HG03432 (cell line): ENCODE data around the gene MOCS2.

Experiments used
- ATAC-seq: cut with Tn5 transposase; IDR thresholded peaks from one replicate; pipeline ENCODE4 v1.9.1; 2021; ENCODE audit warnings: mild to moderate bottlenecking, moderate library complexity; ENCODE audit not compliant: unreplicated experiment

Gene MOCS2

GRCh38 chr5:53095931-53096525, 13.5 kb downstream of the MOCS2 start:
- peak; percentile 82 for ATAC-seq

- ATAC-seq, result no peak
Measured at GRCh38 chr5:53095217-53095616, 14.3 kb downstream of the MOCS2 start.

- ATAC-seq, result no peak
Measured at GRCh38 chr5:53092242-53092641, 17.3 kb downstream of the MOCS2 start.

GRCh38 chr5:53091289-53091688, 18.3 kb downstream of the MOCS2 start:
- no peak for ATAC-seq

- ATAC-seq, result no peak
Measured at GRCh38 chr5:53090229-53090628, 19.3 kb downstream of the MOCS2 start.

- peak; percentile 96 for ATAC-seq
Measured at GRCh38 chr5:53089481-53089991, 20.0 kb downstream of the MOCS2 start.

- ATAC-seq, result no peak
Measured at GRCh38 chr5:53087621-53088121, 21.9 kb downstream of the MOCS2 start.

GRCh38 chr5:53087171-53087570, 22.4 kb downstream of the MOCS2 start:
- no peak for ATAC-seq

- no peak for ATAC-seq
Measured at GRCh38 chr5:53084546-53085255, 24.9 kb downstream of the MOCS2 start.

GRCh38 chr5:53083927-53084326, 25.6 kb downstream of the MOCS2 start:
- no peak for ATAC-seq

- ATAC-seq, result no peak
Measured at GRCh38 chr5:53080271-53080670, 29.3 kb downstream of the MOCS2 start.

GRCh38 chr5:53076014-53076583, 33.5 kb downstream of the MOCS2 start:
- ATAC-seq, result no peak

GRCh38 chr5:53073348-53073747, 36.2 kb downstream of the MOCS2 start:
- ATAC-seq, result no peak

- no peak for ATAC-seq
Measured at GRCh38 chr5:53071738-53072137, 37.8 kb downstream of the MOCS2 start.

GRCh38 chr5:53071298-53071697, 38.3 kb downstream of the MOCS2 start:
- no peak for ATAC-seq

GRCh38 chr5:53069626-53070025, 39.9 kb downstream of the MOCS2 start:
- ATAC-seq, result no peak

GRCh38 chr5:53068291-53068836, 41.2 kb downstream of the MOCS2 start:
- ATAC-seq, result no peak

- ATAC-seq, result no peak
Measured at GRCh38 chr5:53067641-53068040, 41.9 kb downstream of the MOCS2 start.

- no peak for ATAC-seq
Measured at GRCh38 chr5:53066088-53066487, 43.5 kb downstream of the MOCS2 start.

GRCh38 chr5:53063791-53064190, 45.8 kb downstream of the MOCS2 start:
- ATAC-seq, result no peak

- no peak for ATAC-seq
Measured at GRCh38 chr5:53063176-53063575, 46.4 kb downstream of the MOCS2 start.

- ATAC-seq, result no peak
Measured at GRCh38 chr5:53059281-53059680, 50.3 kb downstream of the MOCS2 start.
